ENCODE data around the gene SPZ1.

- TF ChIP-seq CTCF (IDR thresholded peaks at IDR 0.05) = no peak
- TF ChIP-seq E2F6 (IDR thresholded peaks at IDR 0.05; ENCODE audit: borderline replicate concordance, low read depth) = no peak
- TF ChIP-seq POLR2A (IDR thresholded peaks at IDR 0.05; ENCODE audit: low read length) = no peak
- no peak for TF ChIP-seq KDM1A (IDR thresholded peaks at IDR 0.05; ENCODE audit: low read depth)
- TF ChIP-seq SMC3 (IDR thresholded peaks at IDR 0.05) = no peak
- TF ChIP-seq ZNF302 (CRISPR knock-in tag; IDR thresholded peaks at IDR 0.05) = no peak
- no peak for TF ChIP-seq NPAS2 (CRISPR knock-in tag; IDR thresholded peaks at IDR 0.05; ENCODE audit: borderline replicate concordance)
- TF ChIP-seq PBX3 (IDR thresholded peaks at IDR 0.05) = no peak
- no peak for TF ChIP-seq HDAC2 (IDR thresholded peaks at IDR 0.05)
- TF ChIP-seq USF2 (IDR thresholded peaks at IDR 0.05) = no peak
- no peak for TF ChIP-seq RCOR1 (IDR thresholded peaks at IDR 0.05; ENCODE audit: low read depth, low read length)
- TF ChIP-seq REST (IDR thresholded peaks at IDR 0.05) = no peak
These were observed 17.6 kb downstream of the SPZ1 start for GRCh38 chr5:80337379-80337778.

All from A549 (cell line).